ENCODE results near the gene ZNF418. TPM values are rescaled to one million over a fixed set of nuclear protein-coding genes. Genes with fewer than 3 reads are reported as not detected.
"Not testable (repeated sequence)": the region's sequence is repeated elsewhere in the genome, so short reads cannot be mapped to it uniquely, and the experiment has no call there.

The ZNF418 gene
- total RNA-seq, 3 donors from 2014 or later: 0.82 to 15.5 (median 4.1) TPM

DNA sequence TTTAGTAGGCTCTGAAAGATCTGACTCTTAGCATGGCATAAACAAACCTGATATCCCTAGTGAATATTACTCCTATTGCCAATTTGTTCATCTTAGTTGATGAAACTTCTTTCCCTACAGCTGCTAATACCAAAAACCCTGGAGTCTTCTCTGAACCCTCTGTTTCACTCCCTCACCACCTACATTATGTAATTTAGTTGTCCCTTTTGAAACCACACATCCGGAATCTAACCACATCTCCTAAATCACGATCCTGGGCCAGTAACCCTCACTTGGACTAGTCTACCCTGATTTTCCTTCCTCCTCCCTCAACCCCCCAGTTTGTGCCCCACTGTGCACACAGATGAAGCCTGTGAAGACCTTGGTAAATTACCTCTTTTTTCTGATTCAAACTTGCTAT is 11.1 kb upstream of the ZNF418 start:
- Histone ChIP-seq H3K4me1 (ENCODE audit: low read depth) (peaks cover 5% of the 10 kb centered on the region), H3K4me3 (no peak overlapping the region), H3K9me3 (peaks cover 76% of the 10 kb centered on the region), H3K36me3 (ENCODE audit: low read depth) (peaks cover 10% of the 10 kb centered on the region)
- ATAC-seq: no peak
- intact Hi-C loops (cut with DNase I, micrococcal nuclease): no loop called here
- TF ChIP-seq, protein P1, sequence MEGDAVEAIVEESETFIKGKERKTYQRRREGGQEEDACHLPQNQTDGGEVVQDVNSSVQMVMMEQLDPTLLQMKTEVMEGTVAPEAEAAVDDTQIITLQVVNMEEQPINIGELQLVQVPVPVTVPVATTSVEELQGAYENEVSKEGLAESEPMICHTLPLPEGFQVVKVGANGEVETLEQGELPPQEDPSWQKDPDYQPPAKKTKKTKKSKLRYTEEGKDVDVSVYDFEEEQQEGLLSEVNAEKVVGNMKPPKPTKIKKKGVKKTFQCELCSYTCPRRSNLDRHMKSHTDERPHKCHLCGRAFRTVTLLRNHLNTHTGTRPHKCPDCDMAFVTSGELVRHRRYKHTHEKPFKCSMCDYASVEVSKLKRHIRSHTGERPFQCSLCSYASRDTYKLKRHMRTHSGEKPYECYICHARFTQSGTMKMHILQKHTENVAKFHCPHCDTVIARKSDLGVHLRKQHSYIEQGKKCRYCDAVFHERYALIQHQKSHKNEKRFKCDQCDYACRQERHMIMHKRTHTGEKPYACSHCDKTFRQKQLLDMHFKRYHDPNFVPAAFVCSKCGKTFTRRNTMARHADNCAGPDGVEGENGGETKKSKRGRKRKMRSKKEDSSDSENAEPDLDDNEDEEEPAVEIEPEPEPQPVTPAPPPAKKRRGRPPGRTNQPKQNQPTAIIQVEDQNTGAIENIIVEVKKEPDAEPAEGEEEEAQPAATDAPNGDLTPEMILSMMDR (IDR thresholded peaks at IDR 0.05): no peak
- DNase-seq: no peak

DNA sequence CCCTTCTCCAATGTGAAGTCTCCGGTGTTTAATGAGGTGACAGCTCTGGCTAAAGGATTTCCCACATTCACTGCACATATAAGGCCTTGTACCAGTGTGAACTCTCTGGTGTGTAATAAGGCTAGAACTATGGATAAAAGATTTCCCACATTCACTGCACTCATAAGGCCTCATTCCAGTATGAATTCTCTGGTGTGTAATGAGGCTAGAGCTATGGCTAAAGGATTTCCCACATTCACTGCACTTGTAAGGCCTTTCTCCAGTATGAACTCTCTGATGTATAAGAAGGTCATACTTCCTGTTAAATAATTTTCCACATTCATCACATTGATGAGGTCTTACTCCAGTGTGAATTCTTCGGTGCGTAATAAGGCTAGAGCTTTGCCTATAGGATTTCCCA is 6.4 kb upstream of the ZNF418 start:
- no peak overlapping the region for H3K4me3 ChIP-seq
- TF ChIP-seq, protein P1 (IDR thresholded peaks at IDR 0.05): no peak
- DNase-seq (no peak), ATAC-seq (no peak)
- peaks cover 12% of the 10 kb centered on the region for H3K36me3 ChIP-seq (ENCODE audit: low read depth)
- peaks cover 93% of the 10 kb centered on the region for H3K9me3 ChIP-seq
- intact Hi-C loops (cut with DNase I, micrococcal nuclease): no loop called here
- peaks cover 2% of the 10 kb centered on the region for H3K4me1 ChIP-seq (ENCODE audit: low read depth)

DNA sequence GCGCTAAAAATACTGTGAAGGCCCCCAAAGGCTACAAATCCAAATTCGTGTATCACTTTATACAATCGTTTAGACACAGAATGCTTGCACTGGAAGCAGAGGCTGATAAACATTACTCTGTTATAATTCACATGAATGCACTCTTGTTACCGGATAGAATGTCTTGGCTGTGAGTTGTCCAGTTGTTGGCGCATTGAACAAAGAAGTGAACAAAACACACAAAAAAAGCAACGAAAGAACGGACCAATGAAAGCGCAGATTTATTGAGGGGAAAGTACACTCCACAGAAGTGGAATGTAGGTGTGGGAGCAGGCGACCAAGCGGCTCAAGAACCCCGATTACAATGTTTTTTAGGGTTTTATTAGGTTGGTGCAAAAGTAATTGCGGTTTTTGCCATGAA is 529 bp upstream of the ZNF418 start:
- H3K4me1 ChIP-seq (ENCODE audit: low read depth): no peaks in the 10 kb centered on the region
- no peaks in the 10 kb centered on the region for H3K36me3 ChIP-seq (ENCODE audit: low read depth)
- no peak for DNase-seq
- no peak overlapping the region for H3K4me3 ChIP-seq
- intact Hi-C loops (cut with DNase I, micrococcal nuclease): no loop called here
- TF ChIP-seq, protein P1 (IDR thresholded peaks at IDR 0.05): no peak
- ATAC-seq: no peak
- peaks cover 98% of the 10 kb centered on the region for H3K9me3 ChIP-seq

DNA sequence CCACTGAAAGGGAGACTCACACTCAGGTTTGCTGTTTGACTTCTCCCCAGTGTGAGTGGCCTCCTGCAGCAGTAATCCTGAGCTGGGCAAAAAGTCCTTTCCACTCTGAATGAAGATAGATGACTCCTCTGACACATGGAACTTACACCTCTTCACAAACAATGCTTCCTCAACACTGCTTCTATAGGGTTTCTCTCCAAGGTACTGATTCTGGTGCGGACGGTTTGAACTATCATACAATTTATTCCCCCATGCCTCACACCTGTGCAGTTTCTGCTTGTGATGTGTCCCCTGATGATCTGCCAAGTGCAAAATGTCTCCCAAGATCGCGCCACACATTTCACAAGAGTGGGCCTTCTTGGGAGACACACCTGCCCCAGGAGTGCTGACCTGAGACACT is 7.6 kb downstream of the ZNF418 start:
- H3K4me1 ChIP-seq (ENCODE audit: low read depth): no peaks in the 10 kb centered on the region
- H3K4me3 ChIP-seq: no peak overlapping the region
- intact Hi-C loops (cut with DNase I, micrococcal nuclease): no loop called here
- H3K36me3 ChIP-seq (ENCODE audit: low read depth): no peaks in the 10 kb centered on the region
- ATAC-seq: no peak
- H3K9me3 ChIP-seq: peaks cover 86% of the 10 kb centered on the region
- TF ChIP-seq, protein P1 (IDR thresholded peaks at IDR 0.05): no peak
- DNase-seq: no peak

DNA sequence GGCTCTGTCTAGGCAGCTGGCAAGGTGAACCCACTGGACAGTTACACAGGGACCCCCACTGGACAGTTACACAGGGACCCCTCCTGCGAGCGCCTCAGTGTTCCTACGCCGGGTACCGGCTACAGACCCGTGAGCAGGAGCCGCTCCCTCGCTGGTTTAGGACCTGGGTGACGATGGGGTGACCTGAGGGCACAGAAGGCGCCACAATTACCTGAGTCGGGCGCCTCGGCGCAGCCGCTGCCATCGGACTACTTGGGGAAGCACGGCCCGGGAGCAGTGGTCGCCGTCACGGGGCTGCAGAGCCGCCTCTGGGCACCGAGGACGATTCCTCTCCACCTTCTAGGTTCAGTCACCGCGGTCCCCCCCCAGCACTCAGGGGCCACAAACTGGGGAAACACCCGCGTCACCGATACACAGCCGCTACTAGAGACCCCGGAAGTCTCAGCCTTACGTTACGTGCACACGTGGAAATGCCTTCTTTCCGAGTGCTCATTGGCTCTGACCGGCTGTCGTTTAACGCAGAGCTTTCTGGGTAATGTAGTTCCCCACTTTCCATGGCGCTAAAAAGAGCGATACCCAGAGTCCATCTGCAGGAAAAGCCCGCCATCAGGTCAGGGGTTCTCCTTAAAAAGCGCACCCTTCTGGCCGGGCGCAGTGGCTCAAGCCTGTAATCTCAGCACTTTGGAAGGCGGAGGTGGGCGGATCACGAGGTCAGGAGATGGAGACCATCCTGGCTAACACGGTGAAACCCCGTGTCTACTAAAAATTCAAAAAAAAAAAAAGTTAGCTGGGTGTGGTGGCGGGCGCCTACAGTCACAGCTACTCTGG is 18.8 kb downstream of the ZNF418 start, which contains the start of gene ZNF417:
Gene ZNF417, minus strand, starts transcription at position 425 of the 828 bp plus-strand sequence. Its CDS starts 181 bp downstream, at position 244.
- intact Hi-C loops (cut with DNase I, micrococcal nuclease); H3K4me1 ChIP-seq (ENCODE audit: low read depth); H3K36me3 ChIP-seq (ENCODE audit: low read depth): not testable (repeated sequence)
- ATAC-seq (peak; percentile 100), DNase-seq (peak; percentile 76 to 89 (median 80))
- Histone ChIP-seq H3K4me3 (peak within 1 kb of the TSS; percentile 60), H3K9me3 (peaks cover 25% of the 10 kb centered on the region)

DNA sequence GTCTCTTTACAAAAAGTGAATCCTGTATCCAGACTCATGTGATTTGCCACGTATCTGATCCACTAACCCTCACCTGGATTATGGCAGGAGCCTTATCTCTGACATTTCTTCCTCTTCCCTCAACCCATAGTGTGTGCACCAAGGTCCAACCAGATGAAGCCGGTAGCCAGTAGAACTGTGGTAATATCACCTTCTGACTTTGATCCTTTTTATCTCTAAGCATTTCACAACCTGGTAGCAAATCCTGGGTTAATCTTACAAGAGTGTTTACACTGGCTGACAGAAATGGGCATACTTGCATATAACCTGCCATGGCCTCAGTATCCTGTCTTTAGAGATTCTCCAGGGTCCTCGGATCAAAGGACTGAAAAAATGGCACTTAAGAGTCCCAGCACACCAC is 20.7 kb downstream of the ZNF418 start:
- TF ChIP-seq, protein P1 (IDR thresholded peaks at IDR 0.05): no peak
- Histone ChIP-seq H3K4me1 (ENCODE audit: low read depth) (peaks cover 7% of the 10 kb centered on the region), H3K9me3 (peaks cover 33% of the 10 kb centered on the region), H3K4me3 (no peak overlapping the region), H3K36me3 (ENCODE audit: low read depth) (peaks cover 13% of the 10 kb centered on the region)
- intact Hi-C loops (cut with DNase I, micrococcal nuclease): no loop called here
- ATAC-seq: no peak
- DNase-seq: no peak

Data from mucosa of descending colon (tissue), 3 donors.